ENCODE data around the gene JARID2. TPM values are rescaled to one million over a fixed set of nuclear protein-coding genes. Genes with fewer than 3 reads are reported as not detected.

The JARID2 gene
- total RNA-seq, 1 experiment from 2014 or later, result 180 TPM

- ATAC-seq, result no peak
- Mint-ChIP-seq H3K27ac (peak overlapping the region; percentile 23), H3K4me3 (no peak overlapping the region), H3K9me3 (no peaks in the 10 kb centered on the region), H3K4me1 (peaks cover 83% of the 10 kb centered on the region), H3K36me3 (peaks cover 23% of the 10 kb centered on the region), H3K27me3 (ENCODE audit: low read depth) (no peaks in the 10 kb centered on the region)
- TF ChIP-seq TCF7 (CRISPR knock-in tag; IDR thresholded peaks at IDR 0.05; ENCODE audit: low read depth), result no peak
- TF ChIP-seq ZNF138 (CRISPR knock-in tag; conservative IDR thresholded peaks at IDR 0.05), result no peak
- TF ChIP-seq CREM (CRISPR knock-in tag; IDR thresholded peaks at IDR 0.05), result no peak
- TF ChIP-seq STAT6 (CRISPR knock-in tag; conservative IDR thresholded peaks at IDR 0.05; ENCODE audit: low read depth), result no peak
- no peak for TF ChIP-seq AR (CRISPR knock-in tag; IDR thresholded peaks at IDR 0.05)
- no peak for TF ChIP-seq ERG (CRISPR knock-in tag; IDR thresholded peaks at IDR 0.05)
- no peak for TF ChIP-seq ARID4B (CRISPR knock-in tag; IDR thresholded peaks at IDR 0.05; ENCODE audit: borderline replicate concordance)
- TF ChIP-seq NR3C1 (CRISPR knock-in tag; conservative IDR thresholded peaks at IDR 0.05; ENCODE audit: low read depth), result no peak
- no peak for TF ChIP-seq RELA (CRISPR knock-in tag; IDR thresholded peaks at IDR 0.05; ENCODE audit: borderline replicate concordance)
- no peak for TF ChIP-seq MYBL2 (CRISPR knock-in tag; IDR thresholded peaks at IDR 0.05)
- TF ChIP-seq USF1 (CRISPR knock-in tag; IDR thresholded peaks at IDR 0.05), result no peak
- no peak for TF ChIP-seq ZBTB21 (CRISPR knock-in tag; IDR thresholded peaks at IDR 0.05; ENCODE audit: borderline replicate concordance)
- ChIA-PET POLR2A (no interaction called here), CTCF (interaction anchor here (1.0 kb wide), 1 partner anchor 72 kb away, joined by 3 read pairs; no protein-coding TSS in a partner anchor)
- no peak for DNase-seq (ENCODE audit: low spot score)
These were observed 239.0 kb downstream of the JARID2 start for GRCh38 chr6:15484821-15485220.

GRCh38 chr6:15485936-15486335 lies 240.1 kb downstream of the JARID2 start:
- DNase-seq (ENCODE audit: low spot score) (no peak), ATAC-seq (no peak)
- Mint-ChIP-seq H3K4me3 (no peak overlapping the region), H3K4me1 (peaks cover 83% of the 10 kb centered on the region), H3K27me3 (ENCODE audit: low read depth) (no peaks in the 10 kb centered on the region), H3K27ac (peak overlapping the region; percentile 23), H3K9me3 (no peaks in the 10 kb centered on the region), H3K36me3 (peaks cover 23% of the 10 kb centered on the region)
- POLR2A ChIA-PET, result interaction anchor here (0.6 kb wide), 2 partner anchors 365 to 611 kb away, joined by 3 to 5 read pairs; no protein-coding TSS in a partner anchor
- CTCF ChIA-PET, result interaction anchor here (0.6 kb wide), 1 partner anchor 1088 kb away, joined by 4 read pairs; no protein-coding TSS in a partner anchor
- no peak for TF ChIP-seq MAX (CRISPR knock-in tag; IDR thresholded peaks at IDR 0.05)
- TF ChIP-seq NR1H2 (CRISPR knock-in tag; IDR thresholded peaks at IDR 0.05), result no peak
- TF ChIP-seq KAT7 (CRISPR knock-in tag; IDR thresholded peaks at IDR 0.05; ENCODE audit: borderline replicate concordance), result no peak
- TF ChIP-seq CBFB (CRISPR knock-in tag; IDR thresholded peaks at IDR 0.05; ENCODE audit: low read depth), result no peak
- TF ChIP-seq CREB1 (CRISPR knock-in tag; IDR thresholded peaks at IDR 0.05), result no peak
- TF ChIP-seq ZNF425 (CRISPR knock-in tag; conservative IDR thresholded peaks at IDR 0.05), result no peak
- TF ChIP-seq ZNF121 (CRISPR knock-in tag; IDR thresholded peaks at IDR 0.05), result no peak

Data from WTC11 (cell line).